ENCODE measurements around the gene SEC14L3.
A peak's percentile ranks its signal among the peaks of the same experiment; 100 is the strongest.

SEC14L3 gene

DNA sequence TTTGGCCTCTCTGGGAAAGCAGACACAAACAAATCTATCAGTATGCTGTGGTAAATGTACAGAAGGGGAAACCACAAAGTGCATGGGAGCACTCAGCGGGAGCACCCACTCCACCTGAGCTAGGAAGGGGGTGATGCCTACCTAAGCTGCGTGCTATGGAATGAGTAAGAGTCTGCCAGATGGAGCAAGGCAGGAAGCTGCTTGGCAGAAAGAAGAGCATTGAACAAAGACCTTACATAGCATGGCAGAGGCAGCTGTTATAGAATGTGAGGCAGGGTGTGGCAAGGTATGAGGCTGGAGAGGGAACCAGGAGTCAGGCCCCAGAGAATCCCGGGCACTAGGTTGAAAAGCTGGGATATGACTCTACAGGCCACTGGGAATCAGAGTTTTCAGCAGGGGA, 60.0 kb downstream of the SEC14L3 start:
- no peak for TF ChIP-seq CTCF (conservative IDR thresholded peaks at IDR 0.05; ENCODE audit: low read depth)
- DNase-seq (ENCODE audit: low spot score) = peak; percentile 30
- peak overlapping the region; percentile 70 for H3K27ac ChIP-seq
- POLR2A ChIA-PET (ENCODE audit: low non-redundant PET) = no interaction called here
- CTCF ChIA-PET = interaction anchor here (1.1 kb wide), 1 partner anchor 9 kb away, joined by 3 read pairs; no protein-coding TSS in a partner anchor
